Skeletal muscle tissue (tissue), 4 donors: ENCODE data around the gene PHACTR4. TPM values are rescaled to one million over a fixed set of nuclear protein-coding genes. Genes with fewer than 3 reads are reported as not detected.
"Not testable (repeated sequence)": the region's sequence is repeated elsewhere in the genome, so short reads cannot be mapped to it uniquely, and the experiment has no call there.

Experiments
- H3K27ac ChIP-seq: one replicate; pipeline ENCODE4 v1.7.0; 2013; ENCODE audit warnings: mild to moderate bottlenecking, low read depth, low read length, inconsistent platforms
- H3K27me3 ChIP-seq, 3 donors: one replicate each; pipeline ENCODE4 v1.7.0; 2013; ENCODE audit warnings: low read length in 3 of 3; ENCODE audit not compliant: control insufficient read depth in 3 of 3, insufficient read depth in 3 of 3
- H3K36me3 ChIP-seq, 3 donors: one replicate each; pipeline ENCODE4 v1.7.0; 2013; ENCODE audit warnings: low read length in 3 of 3; ENCODE audit not compliant: control insufficient read depth in 3 of 3, insufficient read depth in 3 of 3
- H3K4me1 ChIP-seq, 3 donors: one replicate each; pipeline ENCODE4 v1.7.0; 2013; ENCODE audit warnings: low read length in 3 of 3, mild to moderate bottlenecking in 3 of 3; ENCODE audit not compliant: control insufficient read depth in 3 of 3, insufficient read depth in 3 of 3
- H3K4me3 ChIP-seq, 3 donors: one replicate each; pipeline ENCODE4 v1.7.0; 2013; ENCODE audit warnings: low read length in 3 of 3
- H3K9ac ChIP-seq, 3 donors: one replicate each; pipeline ENCODE4 v1.7.0; 2013; ENCODE audit warnings: low read length in 3 of 3, mild to moderate bottlenecking in 3 of 3, moderate library complexity in 2 of 3, low read depth in 1 of 3
- H3K9me3 ChIP-seq, 3 donors: one replicate each; pipeline ENCODE4 v1.7.0; 2013; ENCODE audit warnings: low read length in 3 of 3; ENCODE audit not compliant: control insufficient read depth in 3 of 3
- total RNA-seq: library from RNA; depleted of rRNA; stranded (reverse); fragments of >200 nt; gene quantifications from one replicate; pipeline ENCODE4 v1.2.3, GENCODE V29; 2014
- donor health status: Osteomylitis.

PHACTR4 gene
- 5.2 TPM for total RNA-seq

DNA sequence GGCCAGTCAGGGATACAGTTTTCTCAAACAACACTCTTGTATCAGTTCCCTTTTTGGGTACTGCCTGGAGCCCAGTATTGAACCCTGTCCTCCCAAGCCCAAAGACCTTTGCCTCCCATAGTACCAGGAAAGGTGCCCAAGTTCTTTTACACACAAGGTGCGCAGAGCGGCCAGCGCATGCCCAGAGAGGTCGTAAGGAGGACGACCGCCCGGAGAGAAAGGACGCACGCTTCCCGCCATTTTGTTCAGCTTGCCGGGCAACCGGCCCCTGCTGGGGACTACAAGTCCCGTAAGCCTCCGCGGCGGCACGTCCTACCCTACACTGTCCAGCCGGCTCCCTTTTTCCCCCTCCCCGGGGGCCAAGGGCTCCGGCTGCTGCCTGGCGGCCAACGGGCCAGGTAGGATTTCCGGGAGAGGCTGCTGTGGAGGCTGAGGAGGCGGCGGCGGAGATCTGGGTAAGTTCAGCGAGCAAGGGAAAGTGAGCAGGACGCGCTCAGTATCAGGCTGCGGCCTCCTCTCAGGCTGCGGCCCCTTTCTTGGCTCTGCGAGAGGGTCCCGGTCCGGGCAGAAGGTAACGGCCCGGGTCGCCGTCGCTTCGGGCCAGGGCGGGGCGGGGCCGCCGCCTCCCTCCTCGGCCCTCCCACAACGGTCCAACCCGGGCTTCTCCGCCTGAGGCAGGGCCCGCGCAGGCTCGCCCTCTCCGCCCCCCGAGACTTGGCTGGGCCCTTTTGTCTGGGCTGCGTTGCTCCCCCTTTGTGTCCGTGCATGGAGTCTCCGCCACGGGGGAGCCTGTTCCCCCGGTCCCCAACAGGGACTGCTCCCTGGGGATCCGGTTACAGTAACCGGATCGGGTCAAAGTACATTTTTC lies at the start of gene PHACTR4:
TSS of gene PHACTR4 (plus strand) at position 370 of the 868 bp plus-strand sequence. CDS start 37,708 bp downstream, outside the sequence.
- Histone ChIP-seq H3K4me3 (peak within 1 kb of the TSS; percentile 85 to 96 (median 88)), H3K9ac (peak within 1 kb of the TSS; percentile 93 to 95 (median 94)), H3K27ac (peak within 1 kb of the TSS; percentile 88), H3K4me1 (peaks cover 7 to 12% (median 9%) of the 10 kb centered on the region in 3 donors), H3K36me3 (peaks cover 0 to 2% (median 0%) of the 10 kb centered on the region in 3 donors), H3K9me3 (no peaks in the 10 kb centered on the region), H3K27me3 (no peaks in the 10 kb centered on the region)

DNA sequence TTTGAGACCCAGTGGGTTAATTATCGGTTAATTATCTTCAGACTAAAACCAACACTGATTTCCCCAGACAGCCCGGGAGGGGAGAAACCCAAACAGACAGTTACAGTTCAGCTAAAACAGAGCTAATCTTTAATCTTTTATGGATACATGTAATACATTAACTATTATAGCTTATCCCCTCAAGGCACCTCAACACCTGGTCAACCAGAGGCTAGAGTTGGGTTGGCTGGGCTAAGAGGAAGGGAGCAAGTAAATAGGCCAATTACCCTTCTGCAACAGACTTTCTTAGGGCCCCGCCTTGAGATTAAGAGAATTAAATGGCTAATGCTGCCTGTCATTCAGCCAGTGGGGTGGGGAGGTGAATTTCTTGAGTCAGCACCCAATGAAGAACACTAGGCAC lies 47.3 kb upstream of the PHACTR4 start:
- Histone ChIP-seq H3K27me3 (peaks cover 0 to 4% (median 0%) of the 10 kb centered on the region in 3 donors), H3K9ac (no peak overlapping the region), H3K4me3 (no peak overlapping the region), H3K9me3 (no peaks in the 10 kb centered on the region), H3K27ac (no peak overlapping the region), H3K36me3 (no peaks in the 10 kb centered on the region), H3K4me1 (no peaks in the 10 kb centered on the region)

DNA sequence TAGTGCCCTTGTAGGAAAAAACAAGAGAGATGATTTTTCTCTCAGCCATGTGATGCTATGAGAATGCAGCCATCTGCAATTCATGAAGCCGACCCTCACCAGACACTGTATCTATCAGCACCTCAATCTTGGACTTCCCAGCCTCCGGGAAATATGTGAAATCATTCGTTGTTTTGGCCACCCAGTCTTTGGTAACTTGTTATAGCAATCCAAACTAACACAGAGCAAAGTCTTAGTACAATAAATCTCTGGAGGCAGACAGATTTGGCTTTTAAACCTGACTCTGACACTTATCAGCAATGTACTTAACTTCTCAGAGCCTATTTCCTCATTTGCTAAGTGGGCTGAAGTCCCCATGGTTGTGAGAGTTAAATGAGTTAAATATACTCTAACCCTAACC lies 45.8 kb upstream of the PHACTR4 start:
- H3K36me3 ChIP-seq, result no peaks in the 10 kb centered on the region
- H3K27ac ChIP-seq, result no peak overlapping the region
- H3K27me3 ChIP-seq, result peaks cover 0 to 4% (median 0%) of the 10 kb centered on the region in 3 donors
- H3K4me3 ChIP-seq, result no peak overlapping the region
- H3K9me3 ChIP-seq, result no peaks in the 10 kb centered on the region
- H3K9ac ChIP-seq, result no peak overlapping the region
- peaks cover 0 to 3% (median 0%) of the 10 kb centered on the region in 3 donors for H3K4me1 ChIP-seq

DNA sequence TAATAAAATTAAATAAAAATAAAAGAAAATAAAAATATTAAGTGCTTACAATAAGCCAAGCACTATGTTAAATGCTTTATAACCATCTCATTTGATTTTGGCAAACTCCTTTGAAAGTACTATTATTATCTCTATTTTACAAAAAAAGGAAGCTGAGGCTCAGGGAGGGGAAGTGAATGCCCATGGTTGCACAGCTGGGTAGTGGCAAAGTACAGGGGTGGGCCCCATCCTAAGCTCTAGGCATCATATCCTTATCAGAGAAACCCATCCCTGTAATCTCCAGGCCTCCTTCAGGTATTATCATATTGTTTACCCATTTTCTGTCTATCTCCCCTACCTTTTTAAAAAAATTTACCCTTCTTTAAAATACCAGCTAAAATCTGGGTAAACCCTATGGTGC lies 43.0 kb upstream of the PHACTR4 start:
- no peaks in the 10 kb centered on the region for H3K9me3 ChIP-seq
- H3K9ac ChIP-seq, result no peak overlapping the region
- peaks cover 5 to 9% (median 8%) of the 10 kb centered on the region in 3 donors for H3K4me1 ChIP-seq
- H3K27me3 ChIP-seq, result peaks cover 0 to under 1% (median 0%) of the 10 kb centered on the region in 3 donors
- peaks cover under 1 to 4% (median 4%) of the 10 kb centered on the region in 3 donors for H3K36me3 ChIP-seq
- H3K27ac ChIP-seq, result no peak overlapping the region
- H3K4me3 ChIP-seq, result no peak overlapping the region

DNA sequence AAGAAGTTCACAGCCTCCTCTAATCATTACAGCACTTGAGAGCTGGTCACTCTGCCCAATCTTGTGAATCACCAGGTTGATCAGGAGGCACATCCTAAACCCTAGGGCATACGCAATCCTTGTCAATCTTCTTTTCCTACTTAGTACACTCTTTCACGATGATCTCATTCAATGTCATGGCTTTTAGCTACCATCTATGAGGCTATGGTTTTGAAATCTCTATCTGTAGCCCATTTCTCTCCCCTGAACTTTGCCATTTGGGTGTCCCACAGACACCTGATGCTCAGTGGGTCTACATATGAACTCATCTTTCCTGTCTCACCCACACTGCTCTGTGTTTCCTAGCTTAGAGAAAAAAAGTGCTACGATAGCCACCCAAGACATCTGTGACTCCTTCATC lies 42.6 kb upstream of the PHACTR4 start:
- H3K4me3 ChIP-seq, result no peak overlapping the region
- no peaks in the 10 kb centered on the region for H3K9me3 ChIP-seq
- no peak overlapping the region for H3K27ac ChIP-seq
- no peaks in the 10 kb centered on the region for H3K27me3 ChIP-seq
- H3K4me1 ChIP-seq, result peaks cover 5 to 9% (median 8%) of the 10 kb centered on the region in 3 donors
- no peak overlapping the region for H3K9ac ChIP-seq
- peaks cover 4 to 8% (median 7%) of the 10 kb centered on the region in 3 donors for H3K36me3 ChIP-seq

DNA sequence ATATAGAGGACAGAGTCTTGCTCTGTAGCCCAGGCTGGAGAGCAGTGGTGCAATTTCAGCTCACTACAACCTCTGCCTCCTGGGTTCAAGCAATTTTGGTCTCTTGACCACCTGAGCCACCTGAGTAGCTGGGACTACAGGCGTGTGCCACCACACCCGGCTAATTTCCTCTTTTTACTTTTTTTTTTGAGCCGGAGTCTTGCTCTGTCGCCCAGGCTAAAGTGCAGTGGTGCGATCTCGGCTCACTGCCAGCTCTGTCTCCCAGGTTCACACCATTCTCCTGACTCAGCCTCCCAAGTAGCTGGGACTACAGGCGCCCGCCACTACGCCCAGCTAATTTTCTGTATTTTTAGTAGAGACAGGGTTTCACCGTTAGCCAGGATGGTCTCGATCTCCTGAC lies 42.1 kb upstream of the PHACTR4 start:
- not testable (repeated sequence) for H3K4me1 ChIP-seq, H3K9ac ChIP-seq, H3K9me3 ChIP-seq, H3K27me3 ChIP-seq, H3K4me3 ChIP-seq, H3K27ac ChIP-seq
- H3K36me3 ChIP-seq, result peaks cover 4 to 12% (median 10%) of the 10 kb centered on the region in 3 donors

DNA sequence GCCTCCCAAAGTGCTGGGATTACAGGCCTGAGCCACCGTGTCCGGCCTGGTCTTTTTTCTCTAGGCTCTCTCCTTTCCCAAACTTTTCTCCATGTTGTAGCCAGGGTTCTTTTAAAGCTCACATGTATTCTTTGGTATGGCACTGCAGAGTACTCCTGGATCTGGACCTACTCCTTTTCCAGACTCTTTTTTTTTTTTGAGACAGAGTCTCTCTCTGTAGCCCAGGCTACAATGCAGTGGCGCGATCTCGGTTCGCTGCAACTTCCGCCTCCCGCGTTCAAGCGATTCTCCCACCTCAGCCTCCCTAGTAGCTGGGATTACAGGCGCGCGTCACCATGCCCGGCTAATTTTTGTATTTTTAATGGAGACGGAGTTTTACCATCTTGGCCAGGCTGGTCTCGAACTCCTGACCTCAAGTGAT lies 41.3 kb upstream of the PHACTR4 start:
- Histone ChIP-seq H3K4me3 (peak overlapping the region; percentile 73 to 94 (median 85)), H3K27me3 (no peaks in the 10 kb centered on the region), H3K9ac (peak overlapping the region; percentile 33 to 45 (median 33)), H3K36me3 (peaks cover 4 to 20% (median 18%) of the 10 kb centered on the region in 3 donors), H3K9me3 (no peaks in the 10 kb centered on the region), H3K27ac (peak overlapping the region; percentile 39), H3K4me1 (peaks cover 5 to 9% (median 8%) of the 10 kb centered on the region in 3 donors)

DNA sequence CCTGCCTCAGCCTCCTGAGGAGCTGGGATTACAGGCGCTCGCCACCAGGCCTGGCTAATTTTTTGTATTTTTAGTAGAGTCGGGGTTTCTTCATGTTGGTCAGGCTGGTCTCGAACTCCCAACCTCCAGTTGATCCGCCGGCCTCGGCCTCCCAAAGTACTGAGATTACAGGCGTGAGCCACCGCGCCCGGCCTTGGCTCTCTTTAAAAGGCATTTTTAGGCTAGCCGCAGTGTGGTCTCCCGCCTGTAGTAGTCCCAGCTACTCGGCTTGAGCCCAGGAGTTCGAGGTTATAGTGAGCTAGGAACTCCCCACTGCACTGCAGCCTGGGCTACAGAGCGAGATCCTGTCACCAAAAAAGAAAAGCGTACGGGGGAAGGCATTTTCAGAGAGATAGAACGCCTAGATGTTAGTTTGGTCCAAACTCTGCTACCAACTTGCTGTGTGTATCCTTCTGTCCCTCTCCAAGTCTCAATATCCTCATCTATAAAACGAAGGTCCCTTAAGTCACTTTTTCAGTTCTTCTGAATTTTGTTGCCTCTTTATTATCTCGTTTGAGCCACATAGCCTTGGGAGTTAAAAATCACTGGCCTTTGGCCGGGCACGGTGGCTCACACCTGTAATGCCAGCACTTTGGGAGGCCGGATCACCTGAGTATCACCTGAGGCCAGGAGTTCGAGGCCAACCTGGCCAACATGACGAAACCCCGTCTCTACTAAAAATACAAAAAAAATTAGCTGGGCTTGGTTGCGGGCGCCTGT lies 40.0 kb upstream of the PHACTR4 start:
- H3K9me3 ChIP-seq, result no peaks in the 10 kb centered on the region
- H3K36me3 ChIP-seq, result peaks cover 7 to 28% (median 26%) of the 10 kb centered on the region in 3 donors
- peak overlapping the region; percentile 73 to 94 (median 85) for H3K4me3 ChIP-seq
- H3K27ac ChIP-seq, result peak overlapping the region; percentile 87
- peaks cover 5 to 9% (median 8%) of the 10 kb centered on the region in 3 donors for H3K4me1 ChIP-seq
- peak overlapping the region; percentile 87 to 95 (median 89) for H3K9ac ChIP-seq
- no peaks in the 10 kb centered on the region for H3K27me3 ChIP-seq

DNA sequence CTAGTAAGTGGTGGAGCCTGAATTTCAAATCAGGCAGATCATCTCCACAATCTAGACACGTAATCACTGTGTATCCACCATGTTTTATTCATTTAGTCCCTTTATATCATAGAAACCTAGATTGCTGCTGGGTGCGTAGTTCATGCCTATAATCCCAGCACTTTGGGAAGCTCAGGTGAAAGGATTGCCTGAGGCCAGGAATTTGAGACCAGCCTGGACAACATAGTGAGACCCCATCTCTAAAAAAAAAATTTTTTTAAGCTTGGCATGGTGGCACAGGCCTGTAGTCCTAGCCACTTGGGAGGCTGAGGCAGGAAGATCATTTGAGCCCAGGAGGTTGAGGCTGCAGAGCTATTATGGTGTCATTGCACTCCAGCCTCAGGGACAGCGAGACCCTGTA lies 30.6 kb upstream of the PHACTR4 start:
- Histone ChIP-seq H3K36me3 (peaks cover 5 to 16% (median 13%) of the 10 kb centered on the region in 3 donors), H3K9ac (no peak overlapping the region), H3K4me3 (no peak overlapping the region), H3K27ac (no peak overlapping the region), H3K9me3 (no peaks in the 10 kb centered on the region), H3K27me3 (no peaks in the 10 kb centered on the region), H3K4me1 (no peaks in the 10 kb centered on the region)
